A549 (cell line): Measurements from ENCODE around the gene FUT3. TPM values are rescaled to one million over a fixed set of nuclear protein-coding genes. Genes with fewer than 3 reads are reported as not detected.

Experiments
- ATAC-seq, 2 experiments: fragments of 200-7000 bp in 1 of 2; fragments of >200 bp in 1 of 2; cut with Nextera tagmentation in 1 of 2; cut with Tn5 transposase in 1 of 2; 3 replicates each; pipeline versions ENCODE4 v1.8.0 to v1.9.1; 2018 to 2020; ENCODE audit warnings: mild to moderate bottlenecking in 1 of 2, moderate library complexity in 1 of 2
- CTCF ChIA-PET: fragments of 300-600 bp; sonication (Branson Sonifier 250); formaldehyde crosslinking; extraction: SDS; loops from one replicate; lab custom pipeline; 2021; ENCODE audit warnings: antibody characterized with exemption, inconsistent platforms; lab: Yijun Ruan, JAX
- POLR2A ChIA-PET: fragments of 350-600 bp; formaldehyde crosslinking; extraction: SDS; loops from one replicate; lab custom pipeline; 2021; ENCODE audit warnings: antibody characterized with exemption, inconsistent platforms; lab: Yijun Ruan, JAX
- DNase-seq, 2 experiments: peaks; one replicate each; pipeline versions ENCODE4 v3.0.0 to v3.0.0-alpha.2; 2011 to 2016; ENCODE audit warnings: low read depth in 1 of 2, low spot score in 1 of 2
- FAIRE-seq: peaks from 2 replicates; lab custom pipeline; 2011; peaks lifted over from hg19 to GRCh38; lab: Jason Lieb, UNC
- H3K27ac ChIP-seq, 2 experiments: fragments of >200 bp; sonication (Bioruptor Twin); formaldehyde crosslinking; 3 replicates each; pipeline ENCODE4 v1.5.1; 2016 to 2017
- H3K4me1 ChIP-seq: fragments of >200 bp; sonication (Bioruptor Twin); formaldehyde crosslinking; 3 replicates; pipeline ENCODE4 v1.6.1; 2016
- H3K4me2 ChIP-seq: fragments of >200 bp; sonication (Bioruptor Twin); formaldehyde crosslinking; 3 replicates; pipeline ENCODE4 v1.6.1; 2016
- H3K4me3 ChIP-seq: fragments of >200 bp; sonication (Bioruptor Twin); formaldehyde crosslinking; 3 replicates; pipeline ENCODE4 v1.5.1; 2016
- H3K9me3 ChIP-seq: fragments of >200 bp; sonication (Bioruptor Twin); formaldehyde crosslinking; 3 replicates; pipeline ENCODE4 v1.6.1; 2016
- ATOH8 ChIP-seq: fragments of 250-450 bp; sonication (Bioruptor Pico); IDR thresholded peaks from 2 replicates; pipeline ENCODE4 v1.5.0; 2020; ENCODE audit warnings: low read depth, mild to moderate bottlenecking, moderate library complexity
- BCL3 ChIP-seq: fragments of >200 bp; sonication (Bioruptor Twin); formaldehyde crosslinking; IDR thresholded peaks from 3 replicates; pipeline ENCODE4 v1.6.1; 2016
- CEBPB ChIP-seq, 2 experiments: fragments of >200 bp in 1 of 2; sonication (Bioruptor Twin) in 1 of 2; formaldehyde crosslinking in 1 of 2; IDR thresholded peaks; 2 replicates each; pipeline ENCODE4 v1.6.1; 2012 to 2016
- FOXS1 ChIP-seq: fragments of 250-450 bp; sonication (Bioruptor Pico); IDR thresholded peaks from 2 replicates; pipeline ENCODE4 v1.5.0; 2020; ENCODE audit warnings: mild to moderate bottlenecking, moderate library complexity
- GATA3 ChIP-seq: IDR thresholded peaks from 2 replicates; pipeline ENCODE4 v1.6.1; 2012; ENCODE audit warnings: borderline replicate concordance
- HES2 ChIP-seq: fragments of >200 bp; sonication (Bioruptor Twin); formaldehyde crosslinking; IDR thresholded peaks from 2 replicates; pipeline ENCODE4 v1.6.1; 2016
- KDM1A ChIP-seq: fragments of 200-600 bp; sonication (generic); IDR thresholded peaks from 2 replicates; pipeline ENCODE4 v1.6.1; 2016; ENCODE audit warnings: low read depth, mild to moderate bottlenecking
- MAZ ChIP-seq: fragments of 150-350 bp; IDR thresholded peaks from 2 replicates; pipeline ENCODE4 v1.6.1; 2014; ENCODE audit warnings: antibody characterized with exemption, low read depth, low read length, borderline replicate concordance
- NR3C1 ChIP-seq: fragments of >200 bp; sonication (Bioruptor Twin); formaldehyde crosslinking; IDR thresholded peaks from 3 replicates; pipeline ENCODE4 v1.6.1; 2017
- PHF8 ChIP-seq: fragments of 200-600 bp; sonication (generic); IDR thresholded peaks from 2 replicates; pipeline ENCODE4 v1.6.1; 2016; ENCODE audit warnings: low read depth, mild to moderate bottlenecking, antibody characterized with exemption, moderate library complexity, borderline replicate concordance
- REST ChIP-seq: fragments of 200-600 bp; sonication (generic); IDR thresholded peaks from 2 replicates; pipeline ENCODE4 v1.6.1; 2016; ENCODE audit warnings: antibody characterized with exemption, mild to moderate bottlenecking, moderate library complexity
- USF2 ChIP-seq: fragments of 450-650 bp; IDR thresholded peaks from 2 replicates; pipeline ENCODE4 v1.6.1; 2014; ENCODE audit warnings: antibody characterized with exemption
- ZFP36 ChIP-seq: fragments of 450-650 bp; IDR thresholded peaks from 2 replicates; pipeline ENCODE4 v1.6.1; 2014; ENCODE audit warnings: borderline replicate concordance; ENCODE audit not compliant: partially characterized antibody
- ZNF302 ChIP-seq: fragments of 250-450 bp; sonication (Bioruptor Pico); IDR thresholded peaks from 2 replicates; pipeline ENCODE4 v1.9.0; 2021; ENCODE audit warnings: inconsistent platforms, mild to moderate bottlenecking, moderate library complexity
- ZSCAN20 ChIP-seq: fragments of 250-450 bp; sonication (Bioruptor Pico); IDR thresholded peaks from 2 replicates; pipeline ENCODE4 v1.8.0; 2022; ENCODE audit warnings: mild to moderate bottlenecking, moderate library complexity
- WGBS: methylation state at CpG from one replicate; pipeline ENCODE4 v1.1.6; 2017; ENCODE audit errors: missing lambda C conversion rate; 5-methylcytosine and 5-hydroxymethylcytosine counted together
- polyA plus RNA-seq, 4 experiments: library from polyadenylated mRNA; depleted of rRNA in 3 of 4; stranded (reverse); fragments of >200 nt; fragmentation: RNase III in 1 of 4; extraction: RNeasy Plus Mini Kit Qiagen cat#74134 plus additional on column Dnase treatment in 1 of 4; gene quantifications; 2 replicates in 3 of 4; 3 replicates in 1 of 4; pipeline ENCODE4 v1.2.3, GENCODE V29; 2011 to 2017
- TF ChIP-seq, protein P1 (sequence below): IDR thresholded peaks from 2 replicates; pipeline ENCODE4 v1.6.1; 2012

Gene FUT3
- polyA plus RNA-seq, 2 of the 4 experiments (the other 2 are of a cell fraction), result 0.09 TPM

DNA sequence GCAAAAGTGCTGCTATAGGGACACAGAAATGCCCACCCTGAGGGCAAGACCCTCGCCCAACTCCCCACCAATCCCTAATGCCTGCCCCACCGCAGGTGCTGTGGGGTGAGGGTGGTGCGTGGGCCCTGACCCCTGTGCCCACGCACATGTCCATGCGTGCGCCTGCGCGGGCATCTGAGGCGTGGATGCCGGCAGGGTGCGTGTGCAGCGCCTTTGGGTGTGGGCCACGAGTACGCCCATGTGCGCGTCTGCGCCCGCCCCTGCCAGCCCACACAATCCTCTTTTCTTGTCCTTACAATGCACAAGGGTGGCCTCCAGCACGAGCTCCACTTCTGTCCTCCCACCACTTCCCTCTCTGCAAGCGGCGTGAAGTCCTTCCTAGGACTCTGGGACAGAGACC is 26.1 kb downstream of the FUT3 start:
- POLR2A ChIA-PET, result no interaction called here
- no peak overlapping the region for H3K27ac ChIP-seq

More for the DNA sequence above, 26.1 kb downstream of the FUT3 start:
- H3K4me3 ChIP-seq, result no peak overlapping the region
- TF ChIP-seq BCL3 (no peak), GATA3 (no peak), HES2 (no peak), REST (no peak), CEBPB (IDR thresholded peaks at IDR 0.05) (no peak), ATOH8 (CRISPR knock-in tag) (no peak), FOXS1 (no peak), NR3C1 (no peak), KDM1A (no peak), ZSCAN20 (CRISPR knock-in tag) (no peak), PHF8 (no peak), USF2 (no peak), ZNF302 (CRISPR knock-in tag) (no peak), MAZ (no peak), ZFP36 (no peak)
- TF ChIP-seq, protein P1, sequence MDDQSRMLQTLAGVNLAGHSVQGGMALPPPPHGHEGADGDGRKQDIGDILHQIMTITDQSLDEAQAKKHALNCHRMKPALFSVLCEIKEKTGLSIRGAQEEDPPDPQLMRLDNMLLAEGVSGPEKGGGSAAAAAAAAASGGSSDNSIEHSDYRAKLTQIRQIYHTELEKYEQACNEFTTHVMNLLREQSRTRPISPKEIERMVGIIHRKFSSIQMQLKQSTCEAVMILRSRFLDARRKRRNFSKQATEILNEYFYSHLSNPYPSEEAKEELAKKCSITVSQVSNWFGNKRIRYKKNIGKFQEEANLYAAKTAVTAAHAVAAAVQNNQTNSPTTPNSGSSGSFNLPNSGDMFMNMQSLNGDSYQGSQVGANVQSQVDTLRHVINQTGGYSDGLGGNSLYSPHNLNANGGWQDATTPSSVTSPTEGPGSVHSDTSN, result no peak
- TF ChIP-seq, all 56 proteins: peak for 0
- H3K4me1 ChIP-seq, result peaks cover 26% of the 10 kb centered on the region
- DNase-seq (no peak), FAIRE-seq (no peak), ATAC-seq (no peak)
- WGBS, result 93% methylated on average over 16 of the region's 21 CpGs
- CTCF ChIA-PET, result interaction anchor here (1.6 to 8.5 kb wide), 3 partner anchors 21 to 68 kb away, joined by 4 to 74 read pairs (median 9); partner anchors contain the start of gene NRTN
- no peaks in the 10 kb centered on the region for H3K9me3 ChIP-seq
- no peak overlapping the region for H3K4me2 ChIP-seq
